Stimulated activated CD4-positive, alpha-beta T cell treated with anti-CD3 and anti-CD28 coated beads, Interleukin-4, amount 100 ng/mL, for 48 hours (primary cell): ENCODE data around the gene DAAM2.

ENCODE experiments used
- DNase-seq, 2 donors: peaks; one replicate each; pipeline ENCODE4 v3.0.0-alpha.2; 2020; ENCODE audit warnings: low read depth in 2 of 2

The DAAM2 gene

DNA sequence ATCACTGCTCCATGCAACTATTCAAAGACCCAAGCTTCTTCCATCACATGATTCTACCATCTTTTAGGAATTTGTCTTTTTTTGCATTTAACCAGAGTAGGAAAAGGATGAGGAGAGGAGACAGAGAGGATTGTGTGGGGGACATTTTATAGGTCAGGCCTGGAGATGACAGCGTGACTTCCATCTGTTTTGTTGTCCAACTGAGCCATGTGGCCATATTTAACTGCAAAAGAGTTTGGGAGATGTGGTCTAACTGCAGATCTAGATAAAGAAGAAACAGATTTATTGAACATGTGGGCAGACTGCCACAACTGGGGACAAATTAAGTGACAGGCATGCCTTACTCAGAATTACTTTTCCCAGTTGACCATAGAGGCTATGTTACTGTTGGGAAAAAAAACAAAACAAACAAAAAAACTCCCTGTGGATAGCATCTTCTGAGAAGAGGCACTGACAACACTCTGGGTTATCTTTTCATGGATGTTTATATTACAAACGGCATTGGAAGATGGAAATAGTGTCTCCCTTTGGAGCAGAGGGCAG, 161.0 kb downstream of the DAAM2 start:
- DNase-seq = no peak
